Hepatocyte (in vitro differentiated cells): ENCODE data around the gene NUDT22. TPM values are rescaled to one million over a fixed set of nuclear protein-coding genes. Genes with fewer than 3 reads are reported as not detected.

Experiments used
- DNase-seq: peaks from one replicate; pipeline ENCODE4 v3.0.0-alpha.2; 2016; ENCODE audit warnings: low spot score
- H2AFZ ChIP-seq: fragments of 200-600 bp; sonication (generic); 2 replicates; pipeline ENCODE4 v1.6.0; 2016; ENCODE audit warnings: antibody characterized with exemption, mild to moderate bottlenecking
- H3K27ac ChIP-seq: fragments of 200-600 bp; sonication (generic); 2 replicates; pipeline ENCODE4 v1.5.1; 2016; ENCODE audit warnings: mild to moderate bottlenecking
- H3K27me3 ChIP-seq: fragments of 200-600 bp; sonication (generic); 2 replicates; pipeline ENCODE4 v1.6.1; 2016
- H3K36me3 ChIP-seq: fragments of 200-600 bp; sonication (generic); replicated peaks from 2 replicates; pipeline ENCODE4 v1.5.1; 2016; ENCODE audit warnings: low read depth; ENCODE audit not compliant: insufficient read depth
- H3K4me1 ChIP-seq: fragments of 200-600 bp; sonication (generic); 2 replicates; pipeline ENCODE4 v1.5.1; 2016; ENCODE audit warnings: mild to moderate bottlenecking, moderate library complexity; ENCODE audit not compliant: insufficient read depth
- H3K4me2 ChIP-seq: fragments of 200-600 bp; sonication (generic); 2 replicates; pipeline ENCODE4 v1.6.0; 2016
- H3K4me3 ChIP-seq: fragments of 200-600 bp; sonication (generic); 2 replicates; pipeline ENCODE4 v1.5.1; 2016; ENCODE audit warnings: mild to moderate bottlenecking
- H3K79me2 ChIP-seq: fragments of 200-600 bp; sonication (generic); 2 replicates; pipeline ENCODE4 v1.6.0; 2017; ENCODE audit warnings: mild to moderate bottlenecking
- H3K9me2 ChIP-seq: fragments of 200-600 bp; sonication (generic); replicated peaks from 2 replicates; pipeline ENCODE4 v1.6.0; 2017; ENCODE audit warnings: mild to moderate bottlenecking; ENCODE audit not compliant: insufficient read depth
- H3K9me3 ChIP-seq: fragments of 200-600 bp; sonication (generic); 2 replicates; pipeline ENCODE4 v1.5.1; 2016; ENCODE audit warnings: low read depth, mild to moderate bottlenecking
- H4K20me1 ChIP-seq: fragments of 200-600 bp; sonication (generic); 2 replicates; pipeline ENCODE4 v1.6.0; 2016; ENCODE audit warnings: mild to moderate bottlenecking; ENCODE audit not compliant: insufficient read depth, poor library complexity, severe bottlenecking
- CTCF ChIP-seq: fragments of 200-600 bp; sonication (generic); IDR thresholded peaks from 2 replicates; pipeline ENCODE4 v1.5.1; 2016; ENCODE audit warnings: antibody characterized with exemption, mild to moderate bottlenecking; ENCODE audit not compliant: poor library complexity
- EZH2 ChIP-seq: fragments of 200-600 bp; sonication (generic); IDR thresholded peaks from 2 replicates; pipeline ENCODE4 v1.6.1; 2016; ENCODE audit warnings: antibody characterized with exemption, mild to moderate bottlenecking, borderline replicate concordance
- EZH2phosphoT487 ChIP-seq: fragments of 200-600 bp; sonication (generic); IDR thresholded peaks from one replicate; pipeline ENCODE4 v1.6.1; 2018; ENCODE audit warnings: antibody characterized with exemption, mild to moderate bottlenecking, low read depth, moderate library complexity; ENCODE audit not compliant: unreplicated experiment, severe bottlenecking
- WGBS: methylation state at CpG from one replicate; pipeline ENCODE4 v1.1.6; 2016; ENCODE audit warnings: low lambda C conversion rate; ENCODE audit errors: missing lambda C conversion rate; 5-methylcytosine and 5-hydroxymethylcytosine counted together
- polyA plus RNA-seq: library from polyadenylated mRNA; unstranded; fragments of >200 nt; fragmentation: Nextera tagmentation; extraction: Ambion mirVana; gene quantifications from 2 replicates; pipeline ENCODE4 v1.2.1, GENCODE V29; 2016
- total RNA-seq: library from RNA; depleted of rRNA; stranded (reverse); fragments of >200 nt; gene quantifications from 2 replicates; pipeline ENCODE4 v1.2.3, GENCODE V29; 2014

The NUDT22 gene
- total and polyA plus RNA-seq, 2 experiments from 2014 or later: 49.5 to 66.6 TPM

DNA sequence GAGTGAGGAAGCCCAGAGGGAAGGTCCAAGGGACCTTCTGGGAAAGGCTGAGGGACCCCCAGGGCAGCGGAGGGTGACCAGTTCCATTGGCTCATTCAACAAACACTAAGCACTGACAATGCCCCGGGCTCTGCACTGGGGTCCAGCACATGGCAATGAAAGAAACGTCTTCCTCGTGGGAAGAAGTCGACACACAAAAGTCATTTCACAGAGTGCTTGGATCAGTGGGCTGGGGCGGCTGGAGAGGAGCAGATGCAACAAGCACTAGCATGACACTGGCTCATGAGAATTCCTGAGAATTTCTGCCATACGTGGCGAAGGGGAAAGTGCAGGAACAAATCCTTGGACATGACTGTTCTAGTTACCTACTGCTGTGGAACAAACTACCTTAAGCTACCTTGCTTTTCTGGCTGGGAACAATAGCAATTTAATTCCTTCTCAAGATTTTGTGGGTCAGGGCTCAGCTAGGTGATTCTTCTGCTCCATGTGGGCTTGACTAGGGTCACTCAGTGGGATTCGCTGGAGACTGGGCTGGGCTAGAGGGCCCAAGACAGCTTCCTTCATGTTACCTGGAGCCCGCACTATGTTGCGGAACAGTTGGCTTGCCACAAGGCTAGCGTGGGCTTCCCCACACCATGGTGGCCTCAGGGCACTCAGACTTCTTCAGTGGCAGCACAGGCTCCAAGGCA, 47.0 kb upstream of the NUDT22 start:
- H3K36me3 ChIP-seq: no peaks in the 10 kb centered on the region
- 97% methylated on average over 12 of the region's 12 CpGs for WGBS
- H3K27ac ChIP-seq: no peak overlapping the region
- no peak overlapping the region for H3K4me2 ChIP-seq
- TF ChIP-seq CTCF (no peak), EZH2phosphoT487 (no peak), EZH2 (no peak)
- H3K9me2 ChIP-seq: no peaks in the 10 kb centered on the region
- no peaks in the 10 kb centered on the region for H4K20me1 ChIP-seq
- H3K27me3 ChIP-seq: no peaks in the 10 kb centered on the region
- peaks cover 16% of the 10 kb centered on the region for H3K4me1 ChIP-seq
- no peak overlapping the region for H2AFZ ChIP-seq
- no peaks in the 10 kb centered on the region for H3K9me3 ChIP-seq
- no peak overlapping the region for H3K4me3 ChIP-seq
- no peak for DNase-seq
- H3K79me2 ChIP-seq: peaks cover 16% of the 10 kb centered on the region

DNA sequence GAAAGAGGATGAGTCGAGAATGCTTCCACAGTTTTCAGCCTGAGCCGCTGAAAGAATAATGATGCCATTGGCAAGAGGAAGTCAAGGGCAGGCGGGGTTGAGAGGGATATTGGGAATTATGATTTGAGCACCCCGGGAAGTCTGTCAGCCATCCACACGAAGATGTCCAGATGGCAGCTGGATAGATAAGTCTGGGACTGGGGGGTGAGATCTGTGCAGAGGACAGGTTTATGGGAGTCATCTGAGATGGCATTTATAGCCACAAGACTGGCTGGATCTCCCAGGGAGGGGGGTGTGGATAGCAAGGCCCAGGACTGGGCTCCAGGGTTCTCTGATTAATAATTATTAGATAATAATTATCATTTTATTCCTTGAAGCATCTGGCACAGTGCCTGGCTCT, 45.2 kb upstream of the NUDT22 start:
- TF ChIP-seq EZH2 (no peak), EZH2phosphoT487 (no peak)
- Histone ChIP-seq H3K27me3 (no peaks in the 10 kb centered on the region), H3K9me2 (no peaks in the 10 kb centered on the region), H3K4me3 (no peak overlapping the region), H3K4me1 (peaks cover 22% of the 10 kb centered on the region), H2AFZ (no peak overlapping the region), H3K27ac (peak overlapping the region; percentile 77), H4K20me1 (no peaks in the 10 kb centered on the region), H3K4me2 (peak overlapping the region; percentile 62), H3K9me3 (no peaks in the 10 kb centered on the region), H3K36me3 (no peaks in the 10 kb centered on the region), H3K79me2 (peaks cover 18% of the 10 kb centered on the region)
- DNase-seq: no peak
- 78% methylated on average over 5 of the region's 5 CpGs for WGBS

DNA sequence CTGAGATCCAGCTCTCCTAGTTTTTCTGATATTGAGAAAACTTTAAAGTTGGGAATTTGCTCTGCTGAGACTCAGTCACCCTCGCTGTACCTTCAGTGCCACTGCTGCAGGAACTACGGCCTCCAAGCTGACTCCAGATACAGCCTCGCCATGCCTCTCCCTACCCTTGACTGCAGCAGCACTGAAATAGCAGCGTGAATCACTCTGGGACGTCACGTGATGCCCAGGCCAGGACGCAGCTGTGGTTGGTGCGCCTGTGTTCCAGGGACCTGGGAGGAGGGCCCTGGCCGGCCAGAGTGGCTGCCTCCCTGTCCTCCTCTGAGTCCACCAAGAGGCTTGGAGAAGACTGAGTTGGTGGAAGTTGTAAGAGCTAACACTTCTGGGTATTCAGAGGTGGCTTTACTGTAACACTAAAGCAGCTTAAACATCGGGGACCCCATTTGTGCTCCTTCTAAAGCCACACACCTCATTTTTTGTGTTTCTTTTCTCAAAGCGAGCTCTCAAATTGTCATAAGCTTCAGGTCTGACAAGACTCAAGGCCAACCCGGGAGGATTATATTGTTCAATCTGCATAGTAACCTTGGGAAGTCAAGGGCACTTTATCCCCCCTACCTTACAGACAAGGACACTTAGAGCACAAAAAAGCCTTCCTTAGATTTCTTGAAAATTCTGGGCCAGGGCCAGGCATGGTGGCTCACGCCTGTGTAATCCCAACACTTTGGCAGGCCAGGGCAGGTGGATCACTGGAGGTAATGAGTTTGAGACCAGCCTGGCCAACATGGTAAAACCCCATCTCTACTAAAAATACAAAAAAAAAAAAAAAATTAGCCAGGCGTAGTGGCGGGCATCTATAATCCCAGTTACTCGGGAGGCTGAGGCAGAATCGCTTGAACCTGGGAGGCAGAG, 44.3 kb upstream of the NUDT22 start:
- Histone ChIP-seq H3K4me1 (peaks cover 22% of the 10 kb centered on the region), H3K4me3 (no peak overlapping the region), H3K79me2 (peaks cover 18% of the 10 kb centered on the region), H4K20me1 (no peaks in the 10 kb centered on the region), H3K36me3 (no peaks in the 10 kb centered on the region), H3K9me3 (no peaks in the 10 kb centered on the region), H3K27me3 (no peaks in the 10 kb centered on the region), H3K4me2 (peak overlapping the region; percentile 62), H3K27ac (peak overlapping the region; percentile 89), H3K9me2 (no peaks in the 10 kb centered on the region), H2AFZ (peak overlapping the region; percentile 58)
- TF ChIP-seq CTCF (no peak), EZH2phosphoT487 (no peak), EZH2 (no peak)
- DNase-seq: peak; percentile 95
- WGBS: 43% methylated on average over 17 of the region's 17 CpGs

- H4K20me1 ChIP-seq: peaks cover 7% of the 10 kb centered on the region
- no peaks in the 10 kb centered on the region for H3K9me3 ChIP-seq
- peak overlapping the region; percentile 83 for H3K4me2 ChIP-seq
- H3K79me2 ChIP-seq: peaks cover 18% of the 10 kb centered on the region
- H3K36me3 ChIP-seq: no peaks in the 10 kb centered on the region
- no peak for TF ChIP-seq CTCF
- no peak for TF ChIP-seq EZH2phosphoT487
- no peak for TF ChIP-seq EZH2
- H3K27ac ChIP-seq: peak overlapping the region; percentile 80
- 93% methylated on average over 6 of the region's 7 CpGs for WGBS
- H2AFZ ChIP-seq: no peak overlapping the region
- H3K9me2 ChIP-seq: no peaks in the 10 kb centered on the region
- H3K27me3 ChIP-seq: no peaks in the 10 kb centered on the region
- peaks cover 30% of the 10 kb centered on the region for H3K4me1 ChIP-seq
- DNase-seq: no peak
- H3K4me3 ChIP-seq: no peak overlapping the region
Observed at GRCh38 chr11:64183890-64184289, 42.2 kb upstream of the NUDT22 start.
